Activated CD4-positive, alpha-beta T cell treated with anti-CD3 and anti-CD28 coated beads, Interleukin-2, amount 50 U/mL, for 24 hours (primary cell): ENCODE results near the gene MMAB.

ENCODE experiments used
- DNase-seq, 2 donors: peaks; one replicate each; pipeline ENCODE4 v3.0.0-alpha.2; 2020; ENCODE audit warnings: low read depth in 1 of 2, low spot score in 1 of 2

Gene MMAB

GRCh38 chr12:109517619-109518018, 55.7 kb downstream of the MMAB start:
- DNase-seq: no peak

DNA sequence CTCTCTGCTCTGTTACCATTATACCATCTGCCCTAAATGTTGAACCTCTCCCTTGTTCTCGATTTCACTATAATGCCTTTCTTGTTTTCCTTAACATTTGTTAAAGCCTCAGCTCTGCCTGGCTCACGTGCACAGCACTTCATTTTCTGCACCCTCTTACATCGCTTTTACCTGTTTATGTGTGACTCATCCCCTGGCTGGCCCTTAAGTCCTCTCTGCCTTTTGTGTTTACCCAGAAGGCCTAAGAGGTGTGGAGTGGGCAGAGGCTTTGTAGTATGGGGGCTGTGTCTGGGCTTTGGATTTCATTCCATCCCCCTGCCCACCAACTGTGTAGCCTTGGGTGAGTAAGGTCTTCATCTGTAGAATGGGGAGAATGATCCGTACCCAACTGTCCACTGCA, 59.3 kb downstream of the MMAB start:
- DNase-seq: no peak

DNA sequence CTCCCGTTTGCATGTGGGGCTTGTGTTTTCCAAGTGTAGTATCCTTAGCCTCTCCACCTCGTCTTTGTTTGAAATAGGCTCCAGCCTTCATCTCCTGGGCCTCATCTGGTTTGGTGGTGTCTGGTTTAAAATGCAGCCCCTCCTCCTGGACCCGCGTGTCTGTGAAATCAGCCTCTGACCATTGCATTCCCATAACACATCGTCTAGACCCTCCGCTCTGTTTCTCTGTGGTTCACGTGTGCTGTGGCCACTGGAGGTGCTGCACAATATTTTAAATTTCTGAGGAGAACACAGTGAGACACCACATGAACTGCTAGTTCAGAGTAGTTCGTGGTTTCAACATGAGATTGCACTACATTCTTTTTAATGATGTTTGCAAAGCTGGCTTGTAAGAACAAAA, 60.3 kb downstream of the MMAB start:
- no peak for DNase-seq

- no peak for DNase-seq
These were observed 60.7 kb downstream of the MMAB start for GRCh38 chr12:109512608-109513007.

- no peak for DNase-seq
These were observed 63.1 kb downstream of the MMAB start for GRCh38 chr12:109510196-109510595.

DNA sequence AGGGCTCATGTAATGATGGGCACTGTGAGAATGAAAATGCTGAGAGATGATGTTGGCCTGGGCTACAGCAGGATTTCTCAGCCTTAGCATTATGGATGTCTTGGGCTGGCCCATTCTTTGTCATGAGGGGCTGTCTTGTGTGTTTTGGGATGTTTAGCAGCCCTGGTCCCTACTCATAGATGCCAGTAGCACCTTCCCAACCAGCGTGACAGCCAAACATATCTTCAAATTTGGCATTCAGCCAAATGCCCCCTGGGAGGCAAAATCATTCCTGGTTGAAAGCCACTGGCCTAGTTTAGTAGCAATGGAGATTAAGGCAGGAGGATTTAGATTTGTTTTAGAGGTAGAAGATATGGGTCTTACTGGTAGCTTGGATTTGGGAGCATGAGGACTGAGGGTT, 69.2 kb downstream of the MMAB start:
- no peak for DNase-seq
